NCI-H2227 treated with DMSO at 0.1 percent for 48 hours (cell line): ENCODE results near the gene ARHGEF7.

Experiments used
- DNase-seq: peaks from one replicate; lab custom pipeline; 2025; lab: John Stamatoyannopoulos, UW

ARHGEF7 gene

GRCh38 chr13:111278743-111279652 lies 163.9 kb downstream of the ARHGEF7 start:
- no peak for DNase-seq

GRCh38 chr13:111280226-111280625 lies 165.1 kb downstream of the ARHGEF7 start:
- no peak for DNase-seq

DNA sequence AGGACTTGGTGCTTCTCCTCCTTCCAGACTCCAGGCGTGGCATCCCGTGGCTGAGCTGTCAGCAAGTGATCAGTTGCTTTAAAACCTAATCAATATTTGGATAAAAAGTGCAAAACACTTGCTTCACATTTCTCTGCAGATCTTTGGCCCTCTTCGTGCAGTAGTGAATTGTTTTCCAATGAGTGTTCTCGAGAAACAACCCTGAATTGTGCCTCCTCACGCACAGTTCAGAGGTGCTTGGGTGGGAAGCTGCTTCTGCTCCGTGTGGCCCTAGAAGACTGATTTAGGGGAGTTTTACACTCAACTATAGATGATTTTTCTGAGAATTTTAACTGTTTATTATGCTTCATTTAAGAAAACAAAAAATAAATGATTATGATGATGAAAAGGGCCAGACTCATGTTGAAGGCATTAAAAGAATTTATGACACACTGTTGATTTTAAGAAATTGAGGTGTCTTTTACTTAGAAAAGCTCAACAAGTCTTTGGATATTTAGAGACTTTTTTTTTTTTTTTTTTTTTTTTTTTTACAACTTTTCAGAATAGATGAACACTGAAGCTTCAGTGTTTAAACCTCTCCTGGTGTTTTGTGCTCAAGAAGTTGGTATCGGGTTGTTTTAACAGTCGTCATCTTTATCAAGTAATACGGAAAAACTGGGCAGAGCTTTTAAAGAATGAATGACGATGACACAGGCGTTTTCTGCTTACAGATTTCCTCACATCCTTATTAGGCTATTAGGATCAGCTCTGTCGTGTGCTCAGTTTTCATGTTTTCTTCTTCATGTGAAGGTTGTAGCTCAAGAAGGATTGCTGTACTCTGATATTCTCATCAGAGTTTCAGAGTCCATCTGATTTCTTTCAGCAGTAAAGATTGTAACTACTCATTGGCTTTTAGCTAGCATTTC lies 165.8 kb downstream of the ARHGEF7 start:
- DNase-seq = no peak

- DNase-seq = no peak
These were observed 166.7 kb downstream of the ARHGEF7 start for GRCh38 chr13:111281751-111282311.

DNA sequence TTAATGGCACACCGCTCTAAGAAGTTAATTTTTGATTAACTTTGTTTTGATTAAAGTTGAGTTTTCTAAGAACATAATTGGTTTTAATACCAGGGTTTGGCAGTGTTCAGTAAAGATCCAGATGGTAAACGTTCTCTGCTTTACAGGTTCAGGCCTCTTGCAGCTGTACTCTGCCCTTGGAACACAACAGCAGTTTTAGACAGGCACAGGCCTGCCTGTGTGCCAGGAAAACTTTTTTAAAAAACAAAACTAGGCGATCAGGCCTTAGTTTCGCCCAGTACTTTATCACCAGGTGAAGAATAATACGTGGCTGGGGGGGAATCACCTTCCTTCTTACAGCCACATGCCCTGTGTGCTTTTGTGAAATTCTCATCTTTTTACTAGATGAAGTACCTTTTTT lies 167.3 kb downstream of the ARHGEF7 start:
- DNase-seq = no peak

DNA sequence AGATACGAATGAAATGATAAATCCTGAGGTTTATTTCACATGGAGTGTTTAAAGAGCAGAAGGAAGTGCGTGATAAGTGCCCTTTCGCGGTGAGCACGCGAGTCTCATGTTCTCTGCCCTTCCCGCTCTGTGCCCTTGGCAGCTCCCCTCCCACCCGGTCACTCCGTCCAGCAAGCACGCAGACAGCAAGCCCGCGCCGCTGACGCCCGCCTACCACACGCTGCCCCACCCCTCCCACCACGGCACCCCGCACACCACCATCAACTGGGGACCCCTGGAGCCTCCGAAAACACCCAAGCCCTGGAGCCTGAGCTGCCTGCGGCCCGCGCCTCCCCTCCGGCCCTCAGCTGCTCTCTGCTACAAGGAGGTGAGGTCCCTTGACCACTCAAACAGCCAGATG lies 167.9 kb downstream of the ARHGEF7 start:
- no peak for DNase-seq

DNA sequence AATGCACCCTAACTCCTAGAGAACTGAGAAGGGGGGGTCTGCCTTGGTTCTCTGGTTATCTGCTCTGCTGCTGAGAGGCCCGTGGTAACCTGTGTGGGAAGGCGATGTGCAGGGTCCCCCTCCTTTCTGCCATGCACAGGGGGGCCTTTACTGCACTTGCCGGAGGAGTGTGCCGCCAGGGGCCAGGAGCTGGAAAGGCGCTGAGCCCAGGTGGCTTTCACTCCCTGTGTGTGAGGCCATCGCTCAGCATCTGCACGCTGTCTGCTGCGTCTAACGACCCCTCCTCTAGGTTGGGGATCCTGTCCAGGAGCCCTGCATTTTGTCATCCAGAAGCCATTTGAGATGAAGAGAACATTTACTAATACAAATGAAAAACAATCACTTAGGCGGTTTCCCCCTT lies 168.3 kb downstream of the ARHGEF7 start:
- DNase-seq = no peak

DNA sequence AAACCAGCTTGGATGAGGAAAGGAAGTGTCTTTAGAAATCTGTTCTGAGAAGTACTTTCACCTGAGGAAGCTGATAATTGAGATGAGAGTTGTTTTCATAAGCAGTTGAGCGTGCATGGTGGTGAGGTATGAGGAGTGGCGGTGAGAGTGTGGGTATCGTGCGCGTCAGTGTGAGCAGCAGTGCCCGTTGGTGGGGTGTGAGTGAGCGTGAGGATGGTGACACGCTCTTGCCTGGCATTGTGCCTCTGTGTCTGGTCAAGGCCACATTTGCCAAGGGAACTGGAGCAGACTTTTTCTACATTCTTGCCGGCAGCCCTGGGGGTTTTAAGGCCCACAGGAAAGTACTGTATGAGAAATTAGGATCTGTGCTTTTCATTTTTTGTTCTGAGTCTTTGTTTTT lies 168.9 kb downstream of the ARHGEF7 start:
- no peak for DNase-seq

GRCh38 chr13:111284565-111284964 lies 169.5 kb downstream of the ARHGEF7 start:
- no peak for DNase-seq

DNA sequence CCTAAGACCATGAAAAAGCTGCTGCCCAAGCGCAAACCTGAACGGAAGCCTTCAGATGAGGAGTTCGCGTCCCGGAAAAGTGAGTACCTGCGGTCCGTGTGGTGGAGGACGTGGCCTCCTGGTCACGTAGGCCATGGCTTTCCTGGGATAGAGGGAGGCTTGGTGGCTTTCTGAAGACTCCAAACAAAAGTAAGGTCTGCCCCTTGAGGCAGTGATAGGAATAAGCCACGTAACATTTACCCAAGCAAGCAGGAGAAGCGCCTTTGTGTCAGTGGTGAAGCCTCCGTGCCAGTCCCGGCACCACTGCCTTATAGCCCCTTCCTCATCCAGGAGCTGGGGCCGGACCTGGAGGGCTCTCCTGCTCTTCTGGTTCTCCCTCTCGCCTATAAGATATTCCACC lies 171.1 kb downstream of the ARHGEF7 start:
- no peak for DNase-seq

GRCh38 chr13:111286749-111287148 lies 171.6 kb downstream of the ARHGEF7 start:
- DNase-seq = no peak

DNA sequence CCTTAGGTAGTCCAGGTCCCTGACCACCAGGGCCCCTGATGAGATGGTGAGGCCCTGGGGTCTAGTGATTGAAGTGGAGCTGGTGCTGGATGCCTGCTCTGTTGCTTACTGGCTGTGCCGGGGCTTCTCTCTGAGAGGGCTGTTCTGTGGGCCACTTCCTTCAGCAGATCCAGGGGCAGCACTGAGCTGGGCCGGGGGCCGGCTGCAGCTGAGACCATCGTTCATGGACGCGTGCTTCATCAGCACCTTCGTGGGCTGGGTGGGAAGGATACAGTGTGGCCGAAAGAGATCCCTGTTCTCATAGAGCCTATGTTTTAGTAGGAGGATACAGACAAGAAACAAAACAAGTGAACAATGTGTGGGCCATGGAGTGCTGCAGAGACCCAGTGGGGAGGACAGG lies 172.1 kb downstream of the ARHGEF7 start:
- DNase-seq = no peak

DNA sequence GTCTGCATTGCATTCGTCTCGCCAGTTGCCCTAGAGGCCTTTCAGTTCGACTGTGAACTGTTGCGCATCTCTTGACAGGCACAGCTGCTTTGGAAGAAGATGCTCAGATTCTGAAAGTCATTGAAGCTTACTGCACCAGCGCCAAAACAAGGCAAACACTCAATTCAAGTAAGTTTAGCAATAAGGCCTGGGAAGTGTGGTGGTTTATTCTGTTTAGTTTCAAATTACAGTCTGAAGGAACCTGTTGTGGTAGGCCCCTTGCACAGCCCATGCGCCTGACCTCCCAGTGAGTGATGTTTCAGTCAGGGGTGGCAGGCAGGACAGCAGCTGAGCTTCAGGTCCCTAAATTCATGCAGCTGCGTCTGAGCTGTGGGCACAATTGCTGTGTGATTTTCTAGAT lies 173.2 kb downstream of the ARHGEF7 start:
- DNase-seq = no peak

- no peak for DNase-seq
These were observed 174.1 kb downstream of the ARHGEF7 start for GRCh38 chr13:111289251-111289650.

DNA sequence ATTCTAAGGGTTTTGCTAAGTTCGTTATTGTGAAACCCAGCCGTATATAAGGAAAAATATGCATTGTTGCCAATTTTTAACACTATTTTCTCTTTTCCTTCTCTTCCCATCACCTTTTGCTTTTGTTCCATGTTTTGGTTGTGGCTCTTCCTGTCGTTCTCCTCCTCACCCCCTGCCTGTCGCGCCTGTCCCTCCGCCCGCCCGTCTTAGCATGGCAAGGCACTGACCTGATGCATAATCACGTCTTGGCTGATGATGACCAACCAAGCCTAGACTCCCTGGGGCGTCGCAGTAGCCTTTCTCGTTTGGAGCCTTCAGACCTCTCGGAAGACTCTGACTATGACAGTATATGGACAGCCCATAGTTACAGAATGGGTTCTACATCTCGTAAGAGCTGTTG lies 176.8 kb downstream of the ARHGEF7 start:
- DNase-seq = no peak

- no peak for DNase-seq
These were observed 177.8 kb downstream of the ARHGEF7 start for GRCh38 chr13:111292710-111293485.

- no peak for DNase-seq
These were observed 180.8 kb downstream of the ARHGEF7 start for GRCh38 chr13:111295886-111296285.

GRCh38 chr13:111296417-111296816 lies 181.3 kb downstream of the ARHGEF7 start:
- DNase-seq = no peak

GRCh38 chr13:111298214-111298975 lies 183.3 kb downstream of the ARHGEF7 start:
- no peak for DNase-seq

DNA sequence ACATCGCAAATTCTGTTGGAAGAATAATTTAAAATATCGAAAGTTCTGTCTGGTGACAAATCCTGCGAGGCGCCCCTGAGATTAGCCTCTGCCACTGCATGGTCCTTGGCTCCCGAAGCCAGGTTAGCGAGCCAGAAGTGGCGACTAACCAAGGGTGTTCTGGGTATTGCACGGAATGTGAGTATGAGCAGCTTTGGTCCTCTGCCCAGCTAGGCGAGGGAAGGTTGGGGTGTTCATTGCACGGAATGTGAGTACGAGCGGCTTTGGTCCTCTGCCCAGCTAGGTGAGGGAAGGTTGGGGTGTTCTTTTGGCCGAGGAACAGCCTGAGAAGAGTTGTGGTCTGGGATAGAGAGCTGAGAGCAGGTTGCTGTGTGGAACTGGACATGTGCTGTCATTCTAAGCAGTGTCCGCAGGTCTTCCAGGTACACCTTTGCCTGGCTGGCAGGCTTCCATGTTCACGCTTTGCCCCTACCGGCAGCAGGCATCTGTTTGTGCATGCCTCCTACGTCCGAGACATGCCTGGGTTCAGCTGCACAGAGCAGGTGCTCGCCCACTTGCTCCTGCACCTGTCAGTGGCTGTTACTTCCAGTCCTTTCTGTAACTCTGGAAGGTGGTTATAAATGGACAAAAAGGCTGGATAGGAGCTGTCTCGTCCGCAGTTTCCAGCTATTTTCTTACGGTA lies 187.1 kb downstream of the ARHGEF7 start:
- DNase-seq = no peak
